ENCODE data around the gene AVL9. TPM values are rescaled to one million over a fixed set of nuclear protein-coding genes. Genes with fewer than 3 reads are reported as not detected.

Gene AVL9
- total and polyA plus RNA-seq, 2 experiments from 2014 or later = 13.1 to 33.8 TPM

DNA sequence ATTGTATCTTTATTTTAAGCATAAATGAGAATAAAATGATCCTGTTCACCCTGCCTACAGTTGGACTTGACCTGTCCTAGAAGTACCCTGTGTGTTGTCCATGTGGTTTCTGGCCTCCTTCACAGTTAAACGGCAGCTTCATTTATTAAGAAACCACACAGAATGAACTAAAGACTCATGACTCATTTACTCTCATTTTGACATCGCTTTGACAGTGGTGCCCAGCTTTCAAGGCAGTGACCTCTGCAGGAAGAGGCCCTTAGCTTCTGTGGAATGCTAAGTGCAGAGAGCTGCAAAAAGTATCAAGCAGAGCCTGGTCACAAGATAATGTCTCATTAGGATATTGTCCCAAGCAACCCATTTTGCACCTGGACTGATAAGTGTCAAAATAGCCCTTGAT, 93.4 kb downstream of the AVL9 start:
- Histone ChIP-seq H3K79me2 (replicated peaks; ENCODE audit: insufficient read depth) (no peaks in the 10 kb centered on the region), H3K4me2 (no peak overlapping the region), H3K4me1 (ENCODE audit: insufficient read depth) (peaks cover 30% of the 10 kb centered on the region), H3K9me2 (ENCODE audit: insufficient read depth) (peaks cover 4% of the 10 kb centered on the region), H3K27ac (ENCODE audit: low read depth) (no peak overlapping the region), H2AFZ (no peak overlapping the region), H3K4me3 (no peak overlapping the region), H4K20me1 (replicated peaks; ENCODE audit: insufficient read depth) (no peaks in the 10 kb centered on the region), H3K27me3 (ENCODE audit: insufficient read depth) (no peaks in the 10 kb centered on the region), H3F3A (replicated peaks; ENCODE audit: low read depth) (no peaks in the 10 kb centered on the region), H3K36me3 (ENCODE audit: insufficient read depth) (peaks cover 9% of the 10 kb centered on the region; the same call in 1 of the 2 replicates)
- no peak for DNase-seq (ENCODE audit: low spot score)
- Mint-ChIP-seq H3K27ac (0 out of 2 replicates have a peak overlapping the region, but pooled peaks have one; percentile 14), H3K9me3 (no peaks in the 10 kb centered on the region; the same call in 2 of the 3 replicates), H3K4me1 (peaks cover 35% of the 10 kb centered on the region), H3K36me3 (ENCODE audit: low read depth) (peaks cover 48% of the 10 kb centered on the region), H3K27me3 (ENCODE audit: insufficient read depth, low read depth, poor library complexity) (peaks cover 28% of the 10 kb centered on the region), H3K4me3 (no peak overlapping the region)
- no peak for ATAC-seq
- no peak for TF ChIP-seq EZH2phosphoT487 (IDR thresholded peaks at IDR 0.05; ENCODE audit: unreplicated experiment)
- TF ChIP-seq ZNF331 (CRISPR knock-in tag; IDR thresholded peaks at IDR 0.05; ENCODE audit: low read depth) = no peak
- TF ChIP-seq CREB1 (CRISPR knock-in tag; IDR thresholded peaks at IDR 0.05; ENCODE audit: low read depth) = no peak
- TF ChIP-seq EZH2 (IDR thresholded peaks at IDR 0.05; ENCODE audit: low read depth, unreplicated experiment) = no peak

GRCh38 chr7:32591938-32592337, 96.6 kb downstream of the AVL9 start:
- peaks cover 27% of the 10 kb centered on the region for H3K27me3 Mint-ChIP-seq (ENCODE audit: insufficient read depth, low read depth, poor library complexity)
- no peak overlapping the region for H3K27ac Mint-ChIP-seq
- H3K36me3 ChIP-seq (ENCODE audit: insufficient read depth) = no peaks in the 10 kb centered on the region
- no peaks in the 10 kb centered on the region for H3K79me2 ChIP-seq (replicated peaks; ENCODE audit: insufficient read depth)
- peaks cover 22% of the 10 kb centered on the region for H3K36me3 Mint-ChIP-seq (ENCODE audit: low read depth)
- no peak for TF ChIP-seq ETS1 (IDR thresholded peaks at IDR 0.05)
- TF ChIP-seq CREB1 (CRISPR knock-in tag; IDR thresholded peaks at IDR 0.05; ENCODE audit: low read depth) = no peak
- TF ChIP-seq POLR2AphosphoS5 (IDR thresholded peaks at IDR 0.05; ENCODE audit: low read depth) = no peak
- no peak for TF ChIP-seq JUNB (IDR thresholded peaks at IDR 0.05; ENCODE audit: unreplicated experiment)
- no peak for TF ChIP-seq ZNF331 (CRISPR knock-in tag; IDR thresholded peaks at IDR 0.05; ENCODE audit: low read depth)
- TF ChIP-seq ZNF114 (CRISPR knock-in tag; IDR thresholded peaks at IDR 0.05) = no peak
- no peak for TF ChIP-seq EZH2 (IDR thresholded peaks at IDR 0.05; ENCODE audit: low read depth, unreplicated experiment)
- TF ChIP-seq NANOG (IDR thresholded peaks at IDR 0.05; ENCODE audit: borderline replicate concordance) = no peak
- ATAC-seq (no peak), DNase-seq (ENCODE audit: low spot score) (no peak)
- H3K4me3 ChIP-seq = no peak overlapping the region
- no peaks in the 10 kb centered on the region for H3F3A ChIP-seq (replicated peaks; ENCODE audit: low read depth)
- no peak overlapping the region for H3K27ac ChIP-seq (ENCODE audit: low read depth)
- peaks cover 4% of the 10 kb centered on the region for H3K9me2 ChIP-seq (ENCODE audit: insufficient read depth)
- H2AFZ ChIP-seq = no peak overlapping the region
- peaks cover 29% of the 10 kb centered on the region for H3K4me1 Mint-ChIP-seq
- no peaks in the 10 kb centered on the region for H4K20me1 ChIP-seq (replicated peaks; ENCODE audit: insufficient read depth)
- no peaks in the 10 kb centered on the region for H3K27me3 ChIP-seq (ENCODE audit: insufficient read depth)
- H3K4me1 ChIP-seq (ENCODE audit: insufficient read depth) = peaks cover 12% of the 10 kb centered on the region
- H3K9me3 Mint-ChIP-seq = no peaks in the 10 kb centered on the region; the same call in 2 of the 3 replicates
- H3K4me2 ChIP-seq = no peak overlapping the region
- H3K4me3 Mint-ChIP-seq = no peak overlapping the region

DNA sequence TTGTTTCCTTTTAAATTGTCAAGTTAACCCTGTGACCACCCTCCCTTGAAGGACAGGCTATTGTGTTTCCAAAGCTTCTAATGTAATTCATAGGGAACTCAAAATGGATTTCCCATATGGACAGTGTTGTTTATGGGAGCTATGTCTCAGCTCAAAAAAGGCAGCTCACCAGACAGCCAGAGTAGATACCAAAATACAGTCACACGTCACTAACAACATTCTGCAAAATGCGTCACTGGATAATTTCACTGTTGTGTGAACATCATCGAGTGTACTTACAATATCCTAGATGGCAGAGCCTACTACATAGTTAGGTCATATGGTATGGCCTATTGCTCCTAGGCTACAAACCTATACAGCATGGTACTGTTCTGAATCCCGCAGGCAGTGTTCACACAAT, 97.4 kb downstream of the AVL9 start:
- H3K79me2 ChIP-seq (replicated peaks; ENCODE audit: insufficient read depth) = no peaks in the 10 kb centered on the region
- no peak for ATAC-seq
- no peaks in the 10 kb centered on the region for H3K36me3 ChIP-seq (ENCODE audit: insufficient read depth)
- no peaks in the 10 kb centered on the region for H4K20me1 ChIP-seq (replicated peaks; ENCODE audit: insufficient read depth)
- no peak overlapping the region for H3K4me3 Mint-ChIP-seq
- no peak overlapping the region for H3K4me3 ChIP-seq
- H3F3A ChIP-seq (replicated peaks; ENCODE audit: low read depth) = no peaks in the 10 kb centered on the region
- H3K4me1 Mint-ChIP-seq = peaks cover 21% of the 10 kb centered on the region
- H3K36me3 Mint-ChIP-seq (ENCODE audit: low read depth) = peaks cover 21% of the 10 kb centered on the region
- H3K9me3 Mint-ChIP-seq = no peaks in the 10 kb centered on the region; the same call in 2 of the 3 replicates
- H3K27me3 Mint-ChIP-seq (ENCODE audit: insufficient read depth, low read depth, poor library complexity) = peaks cover 26% of the 10 kb centered on the region
- no peak overlapping the region for H2AFZ ChIP-seq
- H3K27ac ChIP-seq (ENCODE audit: low read depth) = no peak overlapping the region
- H3K27me3 ChIP-seq (ENCODE audit: insufficient read depth) = no peaks in the 10 kb centered on the region
- H3K4me1 ChIP-seq (ENCODE audit: insufficient read depth) = peaks cover 4% of the 10 kb centered on the region
- H3K9me2 ChIP-seq (ENCODE audit: insufficient read depth) = peaks cover 4% of the 10 kb centered on the region
- H3K27ac Mint-ChIP-seq = no peak overlapping the region
- no peak overlapping the region for H3K4me2 ChIP-seq
- DNase-seq (ENCODE audit: low spot score) = no peak
- no peak for TF ChIP-seq ZNF462 (CRISPR knock-in tag; IDR thresholded peaks at IDR 0.05)
- no peak for TF ChIP-seq EZH2phosphoT487 (IDR thresholded peaks at IDR 0.05; ENCODE audit: unreplicated experiment)
